Ascending aorta (tissue), 2 donors: ENCODE data around the gene CSRNP3. TPM values are rescaled to one million over a fixed set of nuclear protein-coding genes. Genes with fewer than 3 reads are reported as not detected.

ENCODE experiments used
- DNase-seq, 2 donors: peaks; one replicate each; pipeline ENCODE4 v3.0.0-alpha.2; 2019; ENCODE audit warnings: low spot score in 2 of 2
- H3K27ac ChIP-seq, 2 donors: fragments of 200-600 bp; sonication (generic); one replicate each; pipeline ENCODE4 v1.5.1; 2016 to 2017; ENCODE audit warnings: mild to moderate bottlenecking in 1 of 2
- H3K27me3 ChIP-seq: fragments of 200-600 bp; sonication (generic); one replicate; pipeline ENCODE4 v1.5.1; 2017
- H3K36me3 ChIP-seq, 2 donors: fragments of 200-600 bp; sonication (generic); one replicate each; pipeline ENCODE4 v1.5.1; 2016
- H3K4me1 ChIP-seq, 2 donors: fragments of 200-600 bp; sonication (generic); one replicate each; pipeline ENCODE4 v1.5.1; 2016 to 2017; ENCODE audit warnings: mild to moderate bottlenecking in 1 of 2
- H3K4me3 ChIP-seq, 2 donors: fragments of 200-600 bp; sonication (generic); one replicate each; pipeline ENCODE4 v1.5.1; 2016 to 2017; ENCODE audit warnings: mild to moderate bottlenecking in 1 of 2
- H3K9me3 ChIP-seq, 2 donors: fragments of 200-600 bp; sonication (generic); one replicate each; pipeline ENCODE4 v1.5.1; 2016
- intact Hi-C: fragments of 100-400 bp; cut with DNase I; formaldehyde crosslinking; loops from one replicate; pipeline ENCODE4 v1.15.1; 2023
- total RNA-seq: library from RNA; depleted of rRNA; stranded (reverse); fragments of >200 nt; gene quantifications from one replicate; pipeline ENCODE4 v1.1.0, GENCODE V29; 2016
- TF ChIP-seq, protein P1 (sequence below), 3 experiments: fragments of 200-600 bp in 2 of 3; fragments of 450-650 bp in 1 of 3; sonication (generic) in 2 of 3; IDR thresholded peaks; one replicate each; pipeline ENCODE4 v1.5.1; 2016 to 2019; ENCODE audit warnings: antibody characterized with exemption in 3 of 3, mild to moderate bottlenecking in 1 of 3, moderate library complexity in 1 of 3

The CSRNP3 gene
- total RNA-seq, 1 donor from 2014 or later, result 2.8 TPM

DNA sequence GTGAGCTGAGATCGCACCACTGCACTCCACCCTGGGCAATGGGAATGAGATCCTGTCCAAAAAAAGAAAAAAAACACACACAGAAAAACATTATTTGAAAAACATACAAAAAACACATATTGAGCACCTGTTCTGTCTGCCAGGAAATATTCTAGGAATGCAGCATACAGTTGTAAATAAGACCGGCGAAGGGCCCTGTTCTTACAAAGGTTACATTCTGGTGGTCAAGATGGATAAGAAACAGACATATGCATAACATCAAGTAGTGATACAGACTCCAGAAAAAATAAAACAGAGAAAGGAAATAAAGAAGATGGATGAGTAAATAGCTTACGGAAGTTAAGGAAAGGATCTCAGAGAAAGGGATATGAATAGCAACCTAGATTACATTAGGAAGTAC, 164.8 kb downstream of the CSRNP3 start:
- no peak for DNase-seq
- Histone ChIP-seq H3K27me3 (no peaks in the 10 kb centered on the region), H3K27ac (no peak overlapping the region), H3K36me3 (no peaks in the 10 kb centered on the region), H3K4me3 (no peak overlapping the region), H3K4me1 (no peaks in the 10 kb centered on the region), H3K9me3 (no peaks in the 10 kb centered on the region)
- TF ChIP-seq, protein P1, sequence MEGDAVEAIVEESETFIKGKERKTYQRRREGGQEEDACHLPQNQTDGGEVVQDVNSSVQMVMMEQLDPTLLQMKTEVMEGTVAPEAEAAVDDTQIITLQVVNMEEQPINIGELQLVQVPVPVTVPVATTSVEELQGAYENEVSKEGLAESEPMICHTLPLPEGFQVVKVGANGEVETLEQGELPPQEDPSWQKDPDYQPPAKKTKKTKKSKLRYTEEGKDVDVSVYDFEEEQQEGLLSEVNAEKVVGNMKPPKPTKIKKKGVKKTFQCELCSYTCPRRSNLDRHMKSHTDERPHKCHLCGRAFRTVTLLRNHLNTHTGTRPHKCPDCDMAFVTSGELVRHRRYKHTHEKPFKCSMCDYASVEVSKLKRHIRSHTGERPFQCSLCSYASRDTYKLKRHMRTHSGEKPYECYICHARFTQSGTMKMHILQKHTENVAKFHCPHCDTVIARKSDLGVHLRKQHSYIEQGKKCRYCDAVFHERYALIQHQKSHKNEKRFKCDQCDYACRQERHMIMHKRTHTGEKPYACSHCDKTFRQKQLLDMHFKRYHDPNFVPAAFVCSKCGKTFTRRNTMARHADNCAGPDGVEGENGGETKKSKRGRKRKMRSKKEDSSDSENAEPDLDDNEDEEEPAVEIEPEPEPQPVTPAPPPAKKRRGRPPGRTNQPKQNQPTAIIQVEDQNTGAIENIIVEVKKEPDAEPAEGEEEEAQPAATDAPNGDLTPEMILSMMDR (IDR thresholded peaks at IDR 0.05), result no peak
- intact Hi-C loops, result no loop called here

DNA sequence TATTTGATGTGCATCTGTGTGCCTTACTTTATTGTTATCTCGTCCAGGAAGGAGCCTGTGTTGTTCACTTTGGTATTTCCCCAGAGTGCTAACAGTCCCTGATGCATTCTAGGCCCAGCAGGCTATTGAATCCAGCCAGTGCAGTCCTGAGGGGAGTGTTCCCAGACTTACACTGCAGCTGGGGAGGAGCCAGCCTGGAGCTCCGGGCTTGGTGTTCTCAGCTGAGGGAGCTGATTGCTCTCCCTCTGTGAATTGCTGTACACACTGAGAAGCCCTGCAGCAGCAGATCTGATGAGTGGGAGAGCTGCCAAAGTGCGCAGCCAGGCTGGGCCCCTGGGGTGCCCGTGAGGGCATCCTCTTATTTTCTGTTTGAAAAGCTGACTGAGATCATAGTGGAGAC, 165.4 kb downstream of the CSRNP3 start:
- DNase-seq, result no peak
- H3K4me1 ChIP-seq, result no peaks in the 10 kb centered on the region
- TF ChIP-seq, protein P1 (IDR thresholded peaks at IDR 0.05), result no peak
- H3K27ac ChIP-seq, result no peak overlapping the region
- intact Hi-C loops, result no loop called here
- no peaks in the 10 kb centered on the region for H3K9me3 ChIP-seq
- no peaks in the 10 kb centered on the region for H3K27me3 ChIP-seq
- H3K36me3 ChIP-seq, result no peaks in the 10 kb centered on the region
- no peak overlapping the region for H3K4me3 ChIP-seq

DNA sequence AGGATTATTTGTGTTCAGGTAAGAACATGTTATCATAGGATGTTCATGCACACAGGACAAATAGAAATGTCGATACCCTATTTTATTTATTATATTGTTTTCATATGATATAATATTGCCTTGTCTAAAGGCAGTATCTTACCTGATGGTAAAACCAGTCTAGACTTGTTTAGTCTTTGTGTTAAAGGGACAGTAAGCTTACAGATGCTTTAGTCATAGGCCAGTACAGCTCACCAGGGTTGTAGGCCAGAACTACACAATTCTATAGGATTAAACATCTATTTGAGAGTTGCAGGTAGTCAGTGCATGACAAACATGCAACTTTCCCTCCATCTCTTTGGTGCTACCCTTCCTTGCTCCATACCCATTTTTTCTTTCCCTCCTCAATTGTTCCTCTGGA, 166.0 kb downstream of the CSRNP3 start:
- H3K27ac ChIP-seq, result no peak overlapping the region
- H3K36me3 ChIP-seq, result no peaks in the 10 kb centered on the region
- intact Hi-C loops, result no loop called here
- no peaks in the 10 kb centered on the region for H3K4me1 ChIP-seq
- no peak for DNase-seq
- H3K4me3 ChIP-seq, result no peak overlapping the region
- H3K9me3 ChIP-seq, result no peaks in the 10 kb centered on the region
- no peaks in the 10 kb centered on the region for H3K27me3 ChIP-seq
- TF ChIP-seq, protein P1 (IDR thresholded peaks at IDR 0.05), result no peak

DNA sequence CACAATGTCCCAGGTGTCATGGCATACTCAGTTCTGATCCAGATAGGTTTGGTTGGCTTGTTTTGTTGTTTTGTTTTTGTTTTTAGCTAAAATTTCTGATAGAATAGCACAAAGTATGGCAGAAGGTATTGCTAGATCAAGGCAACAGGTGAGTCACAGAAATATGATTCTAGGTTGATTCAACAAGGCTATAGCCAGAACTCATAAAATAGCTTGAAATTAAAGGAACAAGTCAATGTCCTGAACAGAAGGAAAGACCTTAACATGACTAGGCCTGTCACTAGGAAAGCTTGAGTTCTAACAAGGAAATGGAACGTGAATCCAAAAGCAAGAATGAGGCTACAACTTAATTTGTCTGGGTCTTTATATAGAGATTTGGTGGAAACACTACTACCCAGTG, 167.5 kb downstream of the CSRNP3 start:
- H3K4me1 ChIP-seq, result no peaks in the 10 kb centered on the region
- intact Hi-C loops, result no loop called here
- H3K9me3 ChIP-seq, result no peaks in the 10 kb centered on the region
- DNase-seq, result no peak
- no peak overlapping the region for H3K27ac ChIP-seq
- H3K4me3 ChIP-seq, result no peak overlapping the region
- H3K27me3 ChIP-seq, result no peaks in the 10 kb centered on the region
- no peaks in the 10 kb centered on the region for H3K36me3 ChIP-seq
- TF ChIP-seq, protein P1 (IDR thresholded peaks at IDR 0.05), result no peak

DNA sequence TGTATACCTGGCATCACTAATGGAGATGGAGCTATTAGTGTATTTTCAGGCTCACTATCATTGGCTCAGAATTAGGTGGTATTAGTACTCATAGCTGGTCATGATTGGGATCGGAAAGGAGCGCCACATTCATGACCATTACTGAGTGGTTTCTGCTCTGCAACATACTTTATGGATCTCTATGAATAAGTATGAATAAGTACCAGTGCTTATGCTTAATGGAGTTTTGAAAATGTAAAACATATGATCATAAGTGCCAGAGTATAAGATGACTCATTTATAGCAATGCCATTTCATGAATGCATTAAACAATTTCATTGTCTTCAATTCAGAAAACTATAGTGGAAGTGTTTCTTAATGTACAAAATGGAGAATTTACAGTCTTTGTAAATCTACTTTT, 167.9 kb downstream of the CSRNP3 start:
- TF ChIP-seq, protein P1 (IDR thresholded peaks at IDR 0.05), result no peak
- Histone ChIP-seq H3K27me3 (no peaks in the 10 kb centered on the region), H3K4me3 (no peak overlapping the region), H3K27ac (no peak overlapping the region), H3K4me1 (no peaks in the 10 kb centered on the region), H3K36me3 (no peaks in the 10 kb centered on the region), H3K9me3 (no peaks in the 10 kb centered on the region)
- no peak for DNase-seq
- intact Hi-C loops, result no loop called here

DNA sequence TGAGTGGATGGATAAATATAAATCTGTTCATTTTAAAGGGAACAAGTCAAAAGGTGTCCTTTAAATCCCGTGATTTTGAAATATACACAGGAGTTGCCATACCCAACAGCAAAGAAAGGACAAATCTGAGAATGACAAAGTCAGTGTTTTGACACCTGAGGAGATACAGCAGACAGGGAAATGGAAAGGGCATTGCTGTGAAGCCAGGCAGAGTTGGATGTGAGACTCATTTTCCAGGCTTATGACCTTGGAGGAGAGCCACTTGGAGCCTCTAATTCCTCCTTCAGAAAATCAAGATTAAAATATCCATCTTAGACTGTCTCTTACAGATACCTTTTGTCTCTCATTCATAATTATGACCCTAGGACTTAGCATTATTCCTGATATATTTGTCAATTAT, 170.0 kb downstream of the CSRNP3 start:
- TF ChIP-seq, protein P1 (IDR thresholded peaks at IDR 0.05), result no peak
- Histone ChIP-seq H3K9me3 (no peaks in the 10 kb centered on the region), H3K36me3 (no peaks in the 10 kb centered on the region), H3K4me1 (no peaks in the 10 kb centered on the region), H3K4me3 (no peak overlapping the region), H3K27ac (no peak overlapping the region), H3K27me3 (no peaks in the 10 kb centered on the region)
- intact Hi-C loops, result no loop called here
- DNase-seq, result no peak
